GM19452 (cell line): ENCODE data around the gene PXDN.
"Not testable (repeated sequence)": the region's sequence is repeated elsewhere in the genome, so short reads cannot be mapped to it uniquely, and the experiment has no call there.

Experiments
- ATAC-seq: cut with Tn5 transposase; IDR thresholded peaks from one replicate; pipeline ENCODE4 v1.9.1; 2021; ENCODE audit not compliant: unreplicated experiment

The PXDN gene

GRCh38 chr2:1634681-1635341 lies 109.5 kb downstream of the PXDN start:
- no peak for ATAC-seq

GRCh38 chr2:1633936-1634587 lies 110.3 kb downstream of the PXDN start:
- no peak for ATAC-seq

GRCh38 chr2:1633092-1633671 lies 111.1 kb downstream of the PXDN start:
- ATAC-seq: no peak

- ATAC-seq: no peak
Measured at GRCh38 chr2:1632510-1632909, 111.8 kb downstream of the PXDN start.

- ATAC-seq: no peak
Measured at GRCh38 chr2:1632002-1632348, 112.3 kb downstream of the PXDN start.

- no peak for ATAC-seq
Measured at GRCh38 chr2:1631292-1632001, 112.9 kb downstream of the PXDN start.

GRCh38 chr2:1628893-1629292 lies 115.4 kb downstream of the PXDN start:
- no peak for ATAC-seq

- ATAC-seq: no peak
Measured at GRCh38 chr2:1627628-1628381, 116.5 kb downstream of the PXDN start.

- no peak for ATAC-seq
Measured at GRCh38 chr2:1626271-1626681, 118.0 kb downstream of the PXDN start.

GRCh38 chr2:1625281-1626001 lies 118.9 kb downstream of the PXDN start:
- no peak for ATAC-seq

GRCh38 chr2:1623906-1624445 lies 120.3 kb downstream of the PXDN start:
- no peak for ATAC-seq

GRCh38 chr2:1622521-1623200 lies 121.7 kb downstream of the PXDN start:
- no peak for ATAC-seq

- not testable (repeated sequence) for ATAC-seq
Measured at GRCh38 chr2:1621976-1622375, 122.3 kb downstream of the PXDN start.

GRCh38 chr2:1621501-1621900 lies 122.8 kb downstream of the PXDN start:
- no peak for ATAC-seq

GRCh38 chr2:1621041-1621440 lies 123.3 kb downstream of the PXDN start:
- no peak for ATAC-seq

- ATAC-seq: no peak
Measured at GRCh38 chr2:1620081-1620480, 124.2 kb downstream of the PXDN start.

- ATAC-seq: no peak
Measured at GRCh38 chr2:1619556-1619955, 124.8 kb downstream of the PXDN start.

- ATAC-seq: no peak
Measured at GRCh38 chr2:1618974-1619373, 125.3 kb downstream of the PXDN start.

GRCh38 chr2:1618191-1618961 lies 125.9 kb downstream of the PXDN start:
- ATAC-seq: no peak
